ENCODE results near the gene NFATC2.

DNA sequence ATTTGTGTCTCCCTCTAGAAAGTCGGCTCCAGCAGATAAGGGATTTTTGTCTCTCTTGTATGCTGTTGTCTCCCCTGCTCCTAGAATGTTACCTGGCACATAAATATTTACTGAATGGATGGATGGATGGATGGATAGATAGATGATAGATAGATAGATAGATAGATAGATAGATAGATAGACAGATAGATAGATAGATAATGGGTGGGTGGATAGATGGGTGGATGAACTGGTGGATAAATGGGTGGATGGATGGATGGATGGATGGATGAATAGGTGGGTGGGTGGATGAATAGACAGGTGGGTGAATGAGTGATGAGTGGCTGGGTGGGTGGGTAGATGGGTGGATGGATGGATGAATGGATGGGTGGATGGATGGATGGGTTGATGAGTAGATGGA lies 185.0 kb downstream of the NFATC2 start:
- no peak for TF ChIP-seq POLR2AphosphoS5 (IDR thresholded peaks at IDR 0.05)
- TF ChIP-seq, protein P1, sequence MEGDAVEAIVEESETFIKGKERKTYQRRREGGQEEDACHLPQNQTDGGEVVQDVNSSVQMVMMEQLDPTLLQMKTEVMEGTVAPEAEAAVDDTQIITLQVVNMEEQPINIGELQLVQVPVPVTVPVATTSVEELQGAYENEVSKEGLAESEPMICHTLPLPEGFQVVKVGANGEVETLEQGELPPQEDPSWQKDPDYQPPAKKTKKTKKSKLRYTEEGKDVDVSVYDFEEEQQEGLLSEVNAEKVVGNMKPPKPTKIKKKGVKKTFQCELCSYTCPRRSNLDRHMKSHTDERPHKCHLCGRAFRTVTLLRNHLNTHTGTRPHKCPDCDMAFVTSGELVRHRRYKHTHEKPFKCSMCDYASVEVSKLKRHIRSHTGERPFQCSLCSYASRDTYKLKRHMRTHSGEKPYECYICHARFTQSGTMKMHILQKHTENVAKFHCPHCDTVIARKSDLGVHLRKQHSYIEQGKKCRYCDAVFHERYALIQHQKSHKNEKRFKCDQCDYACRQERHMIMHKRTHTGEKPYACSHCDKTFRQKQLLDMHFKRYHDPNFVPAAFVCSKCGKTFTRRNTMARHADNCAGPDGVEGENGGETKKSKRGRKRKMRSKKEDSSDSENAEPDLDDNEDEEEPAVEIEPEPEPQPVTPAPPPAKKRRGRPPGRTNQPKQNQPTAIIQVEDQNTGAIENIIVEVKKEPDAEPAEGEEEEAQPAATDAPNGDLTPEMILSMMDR (IDR thresholded peaks at IDR 0.05) = no peak

All from esophagus muscularis mucosa (tissue), 3 donors.